MM.1S (cell line): ENCODE results near the gene CHRD.

Experiments used
- DNase-seq: peaks from one replicate; pipeline ENCODE4 v3.0.0-alpha.2; 2015
- H2AFZ ChIP-seq: fragments of 300-600 bp; sonication (generic); 2 replicates; pipeline ENCODE4 v1.6.0; 2016; ENCODE audit warnings: antibody characterized with exemption, low read length
- H3F3A ChIP-seq: fragments of 300-600 bp; sonication (generic); 2 replicates; pipeline ENCODE4 v1.6.1; 2016; ENCODE audit warnings: mild to moderate bottlenecking, antibody characterized with exemption, low read length, moderate library complexity, mixed read lengths; ENCODE audit not compliant: insufficient read depth
- H3K27ac ChIP-seq: fragments of 300-600 bp; sonication (generic); 2 replicates; pipeline ENCODE4 v1.5.1; 2016; ENCODE audit warnings: mild to moderate bottlenecking, low read length
- H3K27me3 ChIP-seq: fragments of 300-600 bp; sonication (generic); replicated peaks from 2 replicates; pipeline ENCODE4 v1.6.0; 2016; ENCODE audit warnings: low read length; ENCODE audit not compliant: insufficient read depth
- H3K36me3 ChIP-seq: fragments of 300-600 bp; sonication (generic); replicated peaks from 2 replicates; pipeline ENCODE4 v1.6.1; 2016; ENCODE audit warnings: mild to moderate bottlenecking, low read length, mixed read lengths; ENCODE audit not compliant: insufficient read depth
- H3K4me1 ChIP-seq: fragments of 300-600 bp; sonication (generic); 2 replicates; pipeline ENCODE4 v1.6.1; 2016; ENCODE audit warnings: low read length, mixed read lengths
- H3K4me2 ChIP-seq: fragments of 300-600 bp; sonication (generic); 2 replicates; pipeline ENCODE4 v1.6.0; 2016; ENCODE audit warnings: low read depth, low read length
- H3K4me3 ChIP-seq: fragments of 300-600 bp; sonication (generic); 2 replicates; pipeline ENCODE4 v1.5.1; 2016; ENCODE audit warnings: low read length, mixed read lengths
- H3K79me2 ChIP-seq: fragments of 300-600 bp; sonication (generic); 2 replicates; pipeline ENCODE4 v1.6.1; 2016; ENCODE audit warnings: mixed run types, low read length, mixed read lengths
- H3K9ac ChIP-seq: fragments of 300-600 bp; sonication (generic); 2 replicates; pipeline ENCODE4 v1.6.1; 2016; ENCODE audit warnings: low read length, mixed read lengths
- H3K9me2 ChIP-seq: fragments of 300-600 bp; sonication (generic); replicated peaks from 2 replicates; pipeline ENCODE4 v1.6.1; 2016; ENCODE audit warnings: mild to moderate bottlenecking, low read length, mixed read lengths; ENCODE audit not compliant: insufficient read depth
- H3K9me3 ChIP-seq: fragments of 300-600 bp; sonication (generic); replicated peaks from 2 replicates; pipeline ENCODE4 v1.6.1; 2016; ENCODE audit warnings: mild to moderate bottlenecking, low read length, mixed read lengths; ENCODE audit not compliant: insufficient read depth
- H4K20me1 ChIP-seq: fragments of 300-600 bp; sonication (generic); 2 replicates; pipeline ENCODE4 v1.6.1; 2016; ENCODE audit warnings: mild to moderate bottlenecking, low read length, moderate library complexity, mixed read lengths; ENCODE audit not compliant: insufficient read depth
- CTCF ChIP-seq: fragments of 300-600 bp; sonication (generic); IDR thresholded peaks from 2 replicates; pipeline ENCODE4 v1.5.1; 2016; ENCODE audit warnings: antibody characterized with exemption, low read length, mixed read lengths
- EZH2 ChIP-seq: fragments of 300-600 bp; sonication (generic); optimal IDR thresholded peaks from 2 replicates; pipeline ENCODE3; 2017; ENCODE audit warnings: low read depth, mild to moderate bottlenecking, antibody characterized with exemption, low read length, mixed read lengths
- EZH2phosphoT487 ChIP-seq: fragments of 300-600 bp; sonication (generic); IDR thresholded peaks from 2 replicates; pipeline ENCODE4 v1.6.1; 2018; ENCODE audit warnings: antibody characterized with exemption, low read length

The CHRD gene

GRCh38 chr3:184360929-184361531, 18.8 kb upstream of the CHRD start:
- no peak overlapping the region for H3K27ac ChIP-seq
- H4K20me1 ChIP-seq = no peaks in the 10 kb centered on the region
- H3F3A ChIP-seq = peaks cover 19% of the 10 kb centered on the region
- 0 out of 2 replicates have a peak, but pooled peaks cover 5% of the 10 kb centered on the region for H3K36me3 ChIP-seq
- TF ChIP-seq CTCF (no peak), EZH2phosphoT487 (no peak), EZH2 (no peak)
- 0 out of 2 replicates have a peak, but pooled peaks cover 6% of the 10 kb centered on the region for H3K4me1 ChIP-seq
- peak overlapping the region; percentile 93 for H2AFZ ChIP-seq
- H3K9me2 ChIP-seq = no peaks in the 10 kb centered on the region
- no peaks in the 10 kb centered on the region for H3K27me3 ChIP-seq
- peak overlapping the region; percentile 84 for H3K4me3 ChIP-seq
- H3K4me2 ChIP-seq = peak overlapping the region; percentile 94
- peaks cover 26% of the 10 kb centered on the region for H3K79me2 ChIP-seq
- H3K9ac ChIP-seq = peak overlapping the region; percentile 72
- DNase-seq = no peak
- H3K9me3 ChIP-seq = no peaks in the 10 kb centered on the region

- Histone ChIP-seq H3K27me3 (no peaks in the 10 kb centered on the region), H3K9ac (peak within 1 kb of the TSS; percentile 73), H3K36me3 (0 out of 2 replicates have a peak, but pooled peaks cover 5% of the 10 kb centered on the region), H3K4me3 (peak within 1 kb of the TSS; percentile 84), H3K79me2 (peaks cover 26% of the 10 kb centered on the region), H3K9me3 (no peaks in the 10 kb centered on the region), H3K4me2 (peak within 1 kb of the TSS; percentile 94), H3K27ac (peak within 1 kb of the TSS; percentile 74; the same call in 1 of the 2 replicates), H3F3A (peaks cover 19% of the 10 kb centered on the region), H4K20me1 (no peaks in the 10 kb centered on the region), H3K9me2 (no peaks in the 10 kb centered on the region), H3K4me1 (0 out of 2 replicates have a peak, but pooled peaks cover 6% of the 10 kb centered on the region), H2AFZ (peak within 1 kb of the TSS; percentile 93)
- no peak for TF ChIP-seq EZH2phosphoT487
- peak; percentile 74 for DNase-seq
These were observed 18.3 kb upstream of the CHRD start, which contains the start of the genes CLCN2 and POLR2H for GRCh38 chr3:184361532-184361931. CLCN2 (minus strand) TSS chr3:184361605; CDS start chr3:184361479, 126 bp downstream. POLR2H (plus strand) TSS chr3:184361710; CDS start chr3:184363493, 1,783 bp downstream.

- Histone ChIP-seq H3K4me3 (peak overlapping the region; percentile 82), H3K79me2 (peaks cover 30% of the 10 kb centered on the region), H3F3A (peaks cover 19% of the 10 kb centered on the region), H3K36me3 (0 out of 2 replicates have a peak, but pooled peaks cover 5% of the 10 kb centered on the region), H3K4me1 (0 out of 2 replicates have a peak, but pooled peaks cover 6% of the 10 kb centered on the region), H4K20me1 (no peaks in the 10 kb centered on the region), H3K27ac (peak overlapping the region; percentile 74; the same call in 1 of the 2 replicates), H2AFZ (peak overlapping the region; percentile 92), H3K9ac (peak overlapping the region; percentile 73), H3K9me3 (no peaks in the 10 kb centered on the region), H3K9me2 (no peaks in the 10 kb centered on the region), H3K27me3 (no peaks in the 10 kb centered on the region), H3K4me2 (peak overlapping the region; percentile 86)
- DNase-seq = peak; percentile 50
- TF ChIP-seq CTCF (no peak), EZH2phosphoT487 (no peak), EZH2 (no peak)
These were observed 17.8 kb upstream of the CHRD start for GRCh38 chr3:184361932-184362667.
